ENCODE results near the gene KCMF1.

- TF ChIP-seq CTCF (IDR thresholded peaks at IDR 0.05; ENCODE audit: low read depth, low read length, missing input control) (no peak), MAX (IDR thresholded peaks at IDR 0.05) (no peak), FOXA1 (IDR thresholded peaks at IDR 0.05) (no peak), ZBTB33 (IDR thresholded peaks at IDR 0.05) (no peak), REST (IDR thresholded peaks at IDR 0.05) (no peak), SP1 (IDR thresholded peaks at IDR 0.05) (no peak), TAF1 (conservative IDR thresholded peaks at IDR 0.05) (no peak), EGR1 (IDR thresholded peaks at IDR 0.05; ENCODE audit: low read depth in 2 of 2) (no peak), ATF3 (IDR thresholded peaks at IDR 0.05) (no peak)
Measured at GRCh38 chr2:85071096-85071495, 100.1 kb downstream of the KCMF1 start.
